ENCODE measurements around the gene CARM1. TPM values are rescaled to one million over a fixed set of nuclear protein-coding genes. Genes with fewer than 3 reads are reported as not detected.

The CARM1 gene
- total RNA-seq, 6 experiments from 2014 or later: 67.2 to 82.1 (median 76.8) TPM

DNA sequence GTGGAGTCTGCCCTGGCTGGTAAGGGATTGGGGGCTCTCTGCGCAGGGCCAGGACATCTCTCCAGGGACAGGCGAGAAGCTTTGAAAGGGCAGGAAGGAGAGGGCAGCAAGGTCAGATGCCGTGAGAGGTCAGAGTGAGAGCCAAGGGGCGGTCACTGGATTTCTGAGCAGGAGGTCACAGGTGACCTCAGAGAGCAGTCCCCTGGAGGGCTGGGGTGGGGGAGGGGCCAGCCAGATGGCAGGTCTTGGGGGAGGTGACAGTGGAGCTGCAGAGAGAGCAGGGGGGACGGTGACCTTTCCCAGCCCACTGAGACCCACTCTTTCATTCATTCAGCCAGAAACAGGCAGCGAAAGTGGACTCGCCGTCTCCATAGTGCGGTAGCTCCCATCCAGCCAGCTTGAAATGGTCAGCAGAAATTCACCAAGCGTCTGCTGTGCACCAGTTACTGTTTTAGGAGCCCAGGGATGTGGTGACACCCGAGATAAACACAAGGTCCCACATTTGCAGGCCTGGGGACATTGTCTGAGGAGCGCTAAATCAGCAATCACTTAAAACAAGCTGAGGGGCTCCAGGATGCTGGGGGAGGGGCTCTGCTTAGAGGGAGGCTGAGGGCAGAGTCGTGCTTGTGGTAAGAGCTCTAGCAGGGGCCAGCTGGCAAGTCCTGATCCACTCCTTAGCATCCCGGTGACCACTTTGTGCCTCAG, 10.2 kb downstream of the CARM1 start:
- no peak for DNase-seq
- Mint-ChIP-seq H3K9me3 (no peaks in the 10 kb centered on the region), H3K27me3 (ENCODE audit: insufficient read depth) (no peaks in the 10 kb centered on the region; the same call in 1 of the 2 replicates), H3K4me3 (no peak overlapping the region), H3K4me1 (ENCODE audit: low read depth) (peaks cover 38% of the 10 kb centered on the region), H3K27ac (no peak overlapping the region), H3K36me3 (ENCODE audit: low read depth) (no peaks in the 10 kb centered on the region)
- TF ChIP-seq CTCF (IDR thresholded peaks at IDR 0.05): no peak

DNA sequence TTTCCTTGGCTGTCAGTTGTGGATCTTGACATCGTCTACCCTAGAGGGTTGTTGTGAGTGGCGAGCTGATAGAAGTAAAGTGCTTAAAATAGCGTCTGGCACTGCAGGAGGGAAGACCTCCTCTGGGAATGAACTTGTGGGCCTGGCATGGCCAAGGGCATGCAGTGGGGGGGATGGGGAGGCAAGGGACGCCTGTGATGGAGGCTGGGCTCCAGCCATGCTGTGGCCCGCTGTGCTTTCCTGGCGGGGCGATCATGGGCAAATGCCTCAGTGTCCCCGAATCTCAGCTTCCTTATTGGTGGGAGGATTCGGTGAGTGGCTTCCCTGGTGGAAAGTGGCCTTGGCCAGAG, 10.7 kb downstream of the CARM1 start:
- peaks cover 37% of the 10 kb centered on the region for H3K4me1 Mint-ChIP-seq (ENCODE audit: low read depth)
- H3K27me3 Mint-ChIP-seq (ENCODE audit: insufficient read depth): no peaks in the 10 kb centered on the region; the same call in 1 of the 2 replicates
- no peak for TF ChIP-seq CTCF (IDR thresholded peaks at IDR 0.05)
- no peak overlapping the region for H3K4me3 Mint-ChIP-seq
- H3K27ac Mint-ChIP-seq: no peak overlapping the region
- no peaks in the 10 kb centered on the region for H3K9me3 Mint-ChIP-seq
- no peak for DNase-seq
- no peaks in the 10 kb centered on the region for H3K36me3 Mint-ChIP-seq (ENCODE audit: low read depth)

DNA sequence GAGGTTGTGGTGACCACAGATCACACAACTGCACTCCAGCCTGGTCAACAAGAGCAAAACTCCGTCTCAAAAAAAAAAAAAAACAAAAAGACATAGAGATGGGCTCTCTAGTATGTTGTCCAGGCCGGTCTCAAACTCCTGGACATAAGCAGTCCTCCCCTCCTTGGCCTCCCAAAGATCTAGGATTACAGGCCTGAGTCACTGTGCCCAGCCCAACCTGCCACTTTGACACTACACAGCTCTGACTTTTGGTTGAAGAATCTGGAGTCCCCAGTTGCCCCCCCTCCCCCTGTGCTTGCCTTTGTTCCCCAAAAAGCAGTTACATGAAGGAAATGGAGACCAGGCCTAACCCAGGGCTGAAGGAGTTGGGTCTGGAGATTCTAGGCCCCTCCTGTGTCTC, 12.9 kb downstream of the CARM1 start:
- Mint-ChIP-seq H3K4me1 (ENCODE audit: low read depth) (peaks cover 34% of the 10 kb centered on the region), H3K27ac (peak overlapping the region; percentile 82), H3K4me3 (no peak overlapping the region), H3K27me3 (ENCODE audit: insufficient read depth) (peaks cover 3% of the 10 kb centered on the region), H3K9me3 (no peaks in the 10 kb centered on the region), H3K36me3 (ENCODE audit: low read depth) (no peaks in the 10 kb centered on the region)
- DNase-seq: peak; percentile 76
- TF ChIP-seq CTCF (IDR thresholded peaks at IDR 0.05): no peak

GRCh38 chr19:10885201-10886169, 14.1 kb downstream of the CARM1 start:
- H3K9me3 Mint-ChIP-seq: no peaks in the 10 kb centered on the region
- no peak for TF ChIP-seq CTCF (IDR thresholded peaks at IDR 0.05)
- H3K27ac Mint-ChIP-seq: peak overlapping the region; percentile 82
- peaks cover 32% of the 10 kb centered on the region for H3K4me1 Mint-ChIP-seq (ENCODE audit: low read depth)
- H3K4me3 Mint-ChIP-seq: peak overlapping the region; percentile 54; the same call in 1 of the 2 replicates
- H3K36me3 Mint-ChIP-seq (ENCODE audit: low read depth): no peaks in the 10 kb centered on the region
- DNase-seq: no peak
- peaks cover 3% of the 10 kb centered on the region for H3K27me3 Mint-ChIP-seq (ENCODE audit: insufficient read depth)

DNA sequence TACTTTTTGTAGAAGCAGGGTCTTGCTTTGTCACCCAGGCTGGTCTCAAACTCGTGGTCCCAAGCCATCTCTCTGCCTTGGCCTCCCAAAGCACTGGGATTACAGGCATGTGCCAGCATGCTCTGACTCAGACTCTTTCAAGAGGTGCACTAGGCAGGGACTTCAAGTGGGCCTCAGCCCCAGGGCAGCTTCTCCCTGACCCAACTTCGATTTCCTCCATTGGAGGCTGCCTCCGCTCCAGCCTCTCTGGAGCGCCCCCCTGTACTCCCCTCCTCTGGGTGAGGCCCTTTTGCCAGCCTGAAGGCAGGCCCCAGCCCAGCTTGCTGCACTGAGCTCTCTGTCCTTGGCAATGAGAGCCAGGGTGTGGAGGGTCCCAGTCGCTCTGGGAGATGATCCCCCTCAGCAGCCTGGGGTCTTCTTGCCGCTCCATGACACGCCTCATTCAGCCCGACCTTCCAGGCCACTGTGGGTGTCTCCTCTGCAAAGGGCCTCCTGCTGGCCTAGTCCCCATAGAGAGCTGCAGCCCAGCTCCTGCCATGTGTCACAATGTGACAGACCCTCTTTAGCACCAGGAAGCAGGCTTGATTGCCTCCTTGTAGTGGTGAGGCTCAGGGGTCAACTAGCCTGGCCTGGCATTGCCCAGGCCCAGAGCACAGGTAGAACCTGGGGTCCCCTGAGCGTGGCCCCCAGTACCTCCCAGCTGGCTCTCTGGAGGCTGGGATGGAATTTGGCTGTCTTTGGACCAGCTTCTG, 16.4 kb downstream of the CARM1 start:
- Mint-ChIP-seq H3K27ac (peak overlapping the region; percentile 57), H3K9me3 (no peaks in the 10 kb centered on the region), H3K4me1 (ENCODE audit: low read depth) (peaks cover 32% of the 10 kb centered on the region), H3K27me3 (ENCODE audit: insufficient read depth) (peaks cover 3% of the 10 kb centered on the region), H3K4me3 (no peak overlapping the region; the same call in 1 of the 2 replicates), H3K36me3 (ENCODE audit: low read depth) (no peaks in the 10 kb centered on the region)
- no peak for DNase-seq
- TF ChIP-seq CTCF (IDR thresholded peaks at IDR 0.05): no peak
